RWPE2 (cell line): ENCODE results near the gene AUNIP.

Source experiments
- ATAC-seq: fragments of 200-7000 bp; cut with Tn5 transposase; 3 replicates; pipeline ENCODE4 v1.9.1; 2021; ENCODE audit warnings: low read depth
- DNase-seq: peaks from one replicate; pipeline ENCODE4 v3.0.0-alpha.2; 2020; ENCODE audit warnings: low spot score
- H3K27ac ChIP-seq: fragments of 450-650 bp; 2 replicates; pipeline ENCODE4 v1.5.1; 2017; ENCODE audit warnings: mild to moderate bottlenecking; ENCODE audit not compliant: poor library complexity, severe bottlenecking
- H3K27me3 ChIP-seq: fragments of 250-450 bp; sonication (Bioruptor Pico); 2 replicates; pipeline ENCODE4 v1.5.1; 2021; ENCODE audit warnings: mild to moderate bottlenecking, moderate library complexity; ENCODE audit not compliant: insufficient read depth, poor library complexity, severe bottlenecking
- H3K36me3 ChIP-seq: fragments of 250-450 bp; sonication (Bioruptor Pico); 2 replicates; pipeline ENCODE4 v1.5.1; 2020; ENCODE audit warnings: low read depth, mild to moderate bottlenecking, moderate library complexity
- H3K4me1 ChIP-seq: fragments of 250-450 bp; sonication (Bioruptor Pico); 2 replicates; pipeline ENCODE4 v1.5.1; 2021; ENCODE audit warnings: mild to moderate bottlenecking, moderate library complexity; ENCODE audit not compliant: insufficient read depth, poor library complexity, severe bottlenecking
- H3K4me3 ChIP-seq: fragments of 250-450 bp; sonication (Bioruptor Pico); 2 replicates; pipeline ENCODE4 v1.5.1; 2021; ENCODE audit warnings: mild to moderate bottlenecking, moderate library complexity; ENCODE audit not compliant: severe bottlenecking
- H3K9me3 ChIP-seq: fragments of 250-450 bp; sonication (Bioruptor Pico); 2 replicates; pipeline ENCODE4 v1.5.1; 2021; ENCODE audit warnings: mild to moderate bottlenecking, moderate library complexity; ENCODE audit not compliant: severe bottlenecking
- TF ChIP-seq, protein P1 (sequence below): fragments of 450-650 bp; IDR thresholded peaks from one replicate; pipeline ENCODE4 v1.5.1; 2017; ENCODE audit warnings: mild to moderate bottlenecking, moderate library complexity; ENCODE audit not compliant: poor library complexity, severe bottlenecking

AUNIP gene

DNA sequence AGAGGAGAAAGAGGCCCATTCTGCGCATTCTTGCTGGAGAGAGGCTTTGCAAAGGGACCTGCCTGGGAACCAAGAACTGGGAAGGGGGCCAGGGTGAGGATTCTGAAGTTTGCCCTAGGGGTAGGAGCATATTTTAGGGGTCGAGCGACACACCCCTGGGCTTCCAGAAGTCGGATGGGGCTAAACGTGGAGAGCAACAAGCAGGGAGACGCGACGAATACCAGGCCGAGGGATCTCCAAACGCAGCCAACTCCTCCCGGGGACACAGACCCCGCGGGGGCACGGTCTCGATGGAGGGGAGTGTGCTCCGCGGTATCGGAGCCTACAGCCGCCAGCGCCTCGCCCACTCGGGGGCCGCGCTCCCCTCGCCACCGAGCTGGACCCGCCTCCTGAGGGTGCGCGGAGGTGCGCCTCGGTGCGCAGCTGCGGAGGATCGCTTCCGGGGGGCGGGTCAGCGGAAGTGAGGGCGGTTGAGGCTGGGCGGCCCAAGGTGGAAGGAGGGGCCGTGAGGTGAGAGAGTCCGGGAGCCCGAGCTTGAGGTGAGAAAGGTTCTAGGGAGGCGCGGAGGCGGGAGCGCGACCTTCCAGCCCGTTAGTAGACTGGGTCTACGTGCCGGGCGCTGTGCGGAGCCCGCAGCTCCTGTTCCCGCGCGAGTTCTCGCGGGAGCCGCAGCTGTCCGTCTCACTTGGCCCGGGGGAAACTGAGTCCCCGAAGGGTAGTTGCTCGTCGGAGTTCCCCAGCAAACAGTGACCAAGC is 39.6 kb downstream of the AUNIP start, which contains the start of gene MTFR1L:
MTFR1L (plus strand) TSS at position 464 of the 756 bp plus-strand sequence. CDS start 3,151 bp downstream, outside the sequence.
- H3K9me3 ChIP-seq: no peaks in the 10 kb centered on the region
- H3K4me3 ChIP-seq: peak within 1 kb of the TSS; percentile 61
- H3K4me1 ChIP-seq: no peaks in the 10 kb centered on the region
- peak; percentile 85 for ATAC-seq
- DNase-seq: no peak
- TF ChIP-seq, protein P1, sequence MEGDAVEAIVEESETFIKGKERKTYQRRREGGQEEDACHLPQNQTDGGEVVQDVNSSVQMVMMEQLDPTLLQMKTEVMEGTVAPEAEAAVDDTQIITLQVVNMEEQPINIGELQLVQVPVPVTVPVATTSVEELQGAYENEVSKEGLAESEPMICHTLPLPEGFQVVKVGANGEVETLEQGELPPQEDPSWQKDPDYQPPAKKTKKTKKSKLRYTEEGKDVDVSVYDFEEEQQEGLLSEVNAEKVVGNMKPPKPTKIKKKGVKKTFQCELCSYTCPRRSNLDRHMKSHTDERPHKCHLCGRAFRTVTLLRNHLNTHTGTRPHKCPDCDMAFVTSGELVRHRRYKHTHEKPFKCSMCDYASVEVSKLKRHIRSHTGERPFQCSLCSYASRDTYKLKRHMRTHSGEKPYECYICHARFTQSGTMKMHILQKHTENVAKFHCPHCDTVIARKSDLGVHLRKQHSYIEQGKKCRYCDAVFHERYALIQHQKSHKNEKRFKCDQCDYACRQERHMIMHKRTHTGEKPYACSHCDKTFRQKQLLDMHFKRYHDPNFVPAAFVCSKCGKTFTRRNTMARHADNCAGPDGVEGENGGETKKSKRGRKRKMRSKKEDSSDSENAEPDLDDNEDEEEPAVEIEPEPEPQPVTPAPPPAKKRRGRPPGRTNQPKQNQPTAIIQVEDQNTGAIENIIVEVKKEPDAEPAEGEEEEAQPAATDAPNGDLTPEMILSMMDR: no peak
- H3K36me3 ChIP-seq: peaks cover 5% of the 10 kb centered on the region; the same call in 1 of the 2 replicates
- peak within 1 kb of the TSS; percentile 58 for H3K27ac ChIP-seq
- no peaks in the 10 kb centered on the region for H3K27me3 ChIP-seq

- TF ChIP-seq, protein P1: no peak
- Histone ChIP-seq H3K4me1 (no peaks in the 10 kb centered on the region), H3K27me3 (no peaks in the 10 kb centered on the region), H3K27ac (peak overlapping the region; percentile 58), H3K9me3 (no peaks in the 10 kb centered on the region), H3K36me3 (0 out of 2 replicates have a peak, but pooled peaks cover 2% of the 10 kb centered on the region), H3K4me3 (peak overlapping the region; percentile 61)
- DNase-seq (no peak), ATAC-seq (no peak)
Measured at GRCh38 chr1:25818569-25818968, 40.7 kb downstream of the AUNIP start.

GRCh38 chr1:25817840-25818501 is 41.3 kb downstream of the AUNIP start:
- TF ChIP-seq, protein P1: peak; percentile 37
- ATAC-seq: no peak
- no peak overlapping the region for H3K4me3 ChIP-seq
- no peaks in the 10 kb centered on the region for H3K9me3 ChIP-seq
- no peaks in the 10 kb centered on the region for H3K4me1 ChIP-seq
- H3K27ac ChIP-seq: peak overlapping the region; percentile 58
- H3K36me3 ChIP-seq: 0 out of 2 replicates have a peak, but pooled peaks cover 2% of the 10 kb centered on the region
- H3K27me3 ChIP-seq: no peaks in the 10 kb centered on the region
- no peak for DNase-seq

DNA sequence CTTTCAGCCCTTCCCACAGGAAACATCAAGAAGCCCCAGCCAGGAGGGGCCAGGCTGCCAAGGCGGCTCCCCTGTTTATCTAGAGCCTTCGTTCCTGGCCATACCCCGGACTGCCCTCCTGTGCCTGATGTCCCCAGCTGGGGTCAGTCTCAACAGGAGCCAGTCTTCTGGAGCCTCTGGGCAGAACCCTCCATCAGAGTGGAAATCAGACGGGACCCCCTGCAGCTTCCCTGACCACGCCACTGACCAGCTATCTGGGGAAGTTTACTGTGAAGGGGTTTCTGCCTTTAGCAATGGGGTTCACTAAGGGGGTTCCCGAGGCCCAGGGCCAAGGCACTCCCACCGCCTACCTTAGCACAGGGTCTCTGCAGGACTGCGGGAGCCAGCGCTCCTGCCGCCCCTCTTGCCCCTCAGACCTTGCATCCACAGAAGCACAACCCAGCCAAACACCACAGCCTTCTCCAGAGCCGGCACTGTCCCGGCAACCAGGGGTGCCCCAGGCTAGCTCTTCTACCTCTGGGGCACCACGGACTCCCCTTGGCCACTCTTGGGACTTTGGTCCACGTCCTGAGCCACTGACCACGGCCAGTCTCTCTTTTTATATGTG is 43.0 kb downstream of the AUNIP start:
- no peak for ATAC-seq
- Histone ChIP-seq H3K36me3 (peaks cover 11% of the 10 kb centered on the region; the same call in 1 of the 2 replicates), H3K27ac (no peak overlapping the region), H3K27me3 (no peaks in the 10 kb centered on the region), H3K4me1 (no peaks in the 10 kb centered on the region), H3K4me3 (no peak overlapping the region), H3K9me3 (no peaks in the 10 kb centered on the region)
- TF ChIP-seq, protein P1: no peak
- DNase-seq: no peak
